AG08395 (cell line): Measurements from ENCODE around the gene UBE2R2.
A peak's percentile ranks its signal among the peaks of the same experiment; 100 is the strongest.
"Not testable (repeated sequence)": the region's sequence is repeated elsewhere in the genome, so short reads cannot be mapped to it uniquely, and the experiment has no call there.

Source experiments
- DNase-seq: peaks from one replicate; pipeline ENCODE4 v3.0.0; 2012; ENCODE audit warnings: mixed read lengths, low spot score

UBE2R2 gene, protein sequence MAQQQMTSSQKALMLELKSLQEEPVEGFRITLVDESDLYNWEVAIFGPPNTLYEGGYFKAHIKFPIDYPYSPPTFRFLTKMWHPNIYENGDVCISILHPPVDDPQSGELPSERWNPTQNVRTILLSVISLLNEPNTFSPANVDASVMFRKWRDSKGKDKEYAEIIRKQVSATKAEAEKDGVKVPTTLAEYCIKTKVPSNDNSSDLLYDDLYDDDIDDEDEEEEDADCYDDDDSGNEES

DNA sequence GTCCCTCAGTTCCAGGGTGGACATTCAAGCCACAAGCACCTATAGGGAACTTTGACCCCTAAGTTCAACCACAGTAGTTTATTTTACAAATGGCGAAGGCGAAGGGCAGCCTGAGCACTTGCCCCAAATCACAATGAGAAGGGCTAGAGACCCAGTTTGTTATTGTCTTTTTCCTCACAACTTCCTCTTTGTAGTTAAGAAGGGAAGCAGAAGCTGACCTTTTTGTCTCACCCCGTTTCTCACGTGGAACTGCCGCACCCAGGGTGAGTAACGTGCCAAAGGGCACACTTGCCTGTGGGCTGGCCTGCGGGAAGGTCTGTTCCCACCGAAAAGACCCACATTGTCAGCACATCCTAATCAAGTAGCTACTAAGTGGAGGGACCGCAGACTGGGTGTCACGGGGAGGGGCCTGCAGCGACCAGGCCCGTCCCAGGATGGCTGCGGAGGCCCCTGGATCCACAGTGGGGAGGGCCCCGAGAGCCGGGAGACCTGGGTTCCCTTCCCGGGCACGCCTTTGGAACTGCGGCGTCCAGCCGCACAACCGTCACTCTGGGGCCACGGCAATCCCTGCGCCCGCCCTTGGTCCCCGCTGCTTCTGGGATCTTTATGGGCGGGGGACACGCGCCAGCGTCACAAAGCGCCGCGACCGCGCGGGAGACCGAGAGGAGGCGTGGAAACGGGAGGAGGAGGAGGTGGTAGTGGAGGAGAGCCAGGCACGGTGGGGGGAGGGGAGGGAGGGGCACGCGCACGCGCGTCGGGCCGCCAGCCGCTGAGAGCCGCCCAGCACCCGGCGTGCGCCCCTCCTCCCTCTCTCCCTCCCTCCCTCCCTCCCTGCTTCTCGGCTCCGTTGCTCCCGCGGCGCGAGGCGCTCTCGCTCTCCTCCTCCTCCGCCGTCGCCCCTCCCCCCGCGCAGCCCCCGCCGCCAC lies at the start of gene UBE2R2:
Gene UBE2R2, plus strand, starts transcription at position 834 of the 926 bp plus-strand sequence. CDS start 598 bp downstream, outside the sequence.
- DNase-seq = peak; percentile 99

DNA sequence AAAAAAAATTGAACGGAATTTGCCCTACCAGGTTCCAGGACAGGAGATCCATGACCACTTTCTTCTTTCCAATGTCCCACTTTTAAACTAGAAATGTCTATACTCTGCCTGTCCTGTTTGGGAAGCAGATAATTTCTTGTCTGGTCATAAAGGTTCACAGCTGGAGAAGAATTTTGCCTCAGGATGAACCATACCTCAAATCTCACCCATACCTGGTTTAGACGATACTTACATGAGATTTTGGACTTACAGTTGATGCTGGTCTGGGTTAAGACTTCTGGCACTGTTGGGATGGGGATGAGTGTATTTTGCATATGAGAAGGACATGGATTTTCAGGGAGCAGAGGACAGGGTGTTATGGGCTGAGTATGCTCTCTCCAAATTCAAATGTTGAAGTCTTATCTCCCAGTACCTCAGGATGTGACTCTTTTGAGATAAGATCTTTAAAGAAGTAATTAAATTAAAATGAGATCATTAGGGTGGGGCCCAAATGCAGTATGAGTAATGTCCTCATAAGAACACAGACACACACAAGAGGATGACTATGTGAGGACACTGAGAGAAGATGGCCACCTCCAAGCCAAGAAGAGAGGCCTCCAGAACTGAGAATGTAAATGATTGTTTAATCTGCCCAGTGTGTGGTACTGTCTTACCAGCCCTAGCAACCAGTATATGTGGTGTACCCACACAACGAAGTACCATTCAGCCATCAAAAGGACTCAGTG lies 46.6 kb upstream of the UBE2R2 start:
- DNase-seq = peak; percentile 18

DNA sequence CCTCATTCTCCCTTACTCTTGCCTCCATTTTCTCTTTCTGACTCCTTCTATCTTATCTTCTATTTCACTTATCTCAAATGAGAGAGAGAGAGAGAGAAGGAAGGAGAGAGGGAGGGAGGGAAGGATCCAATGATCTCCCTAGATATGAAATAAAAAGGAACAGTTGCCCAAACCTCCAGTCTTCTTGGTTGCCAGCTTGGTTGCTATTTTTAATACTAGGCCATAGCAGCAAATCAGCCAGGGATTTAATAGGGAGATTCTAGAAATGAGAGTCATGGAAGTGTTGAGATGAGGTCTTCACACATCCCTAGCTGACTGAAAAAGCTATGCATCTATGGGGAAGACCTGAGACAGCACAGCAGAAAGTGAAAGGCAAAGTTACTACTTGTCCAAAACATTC lies 43.8 kb upstream of the UBE2R2 start:
- DNase-seq = not testable (repeated sequence)

DNA sequence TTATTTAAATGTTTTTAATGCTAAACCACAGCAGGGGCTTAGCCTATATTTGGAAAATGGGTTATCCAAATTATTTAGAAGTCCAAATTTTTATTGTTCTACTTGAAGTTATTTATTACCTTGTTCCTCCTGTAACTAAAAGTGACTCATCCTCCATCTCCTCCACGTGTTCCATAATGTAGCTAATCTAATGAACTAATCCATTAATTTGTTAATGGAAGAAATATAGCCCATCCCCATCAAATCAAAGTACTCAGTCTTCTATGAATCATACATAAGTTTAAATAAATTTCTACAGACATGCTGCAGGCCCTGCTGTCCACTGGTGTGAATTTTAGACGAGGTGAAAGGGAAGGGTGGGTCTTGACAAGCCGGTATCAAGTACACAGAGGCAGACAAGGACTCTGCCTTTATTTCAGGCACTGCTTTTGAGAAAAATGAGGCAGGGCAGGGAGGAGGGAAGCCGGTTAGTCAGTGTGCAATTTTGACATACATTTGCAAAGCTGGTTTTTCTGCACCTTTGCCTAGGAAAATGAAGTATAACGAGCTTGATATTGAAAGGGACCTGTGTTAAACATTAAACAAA lies 42.8 kb upstream of the UBE2R2 start:
- DNase-seq = not testable (repeated sequence)

GRCh38 chr9:33776578-33776977 lies 40.4 kb upstream of the UBE2R2 start:
- no peak for DNase-seq

GRCh38 chr9:33778700-33779351 lies 38.1 kb upstream of the UBE2R2 start:
- peak; percentile 62 for DNase-seq

DNA sequence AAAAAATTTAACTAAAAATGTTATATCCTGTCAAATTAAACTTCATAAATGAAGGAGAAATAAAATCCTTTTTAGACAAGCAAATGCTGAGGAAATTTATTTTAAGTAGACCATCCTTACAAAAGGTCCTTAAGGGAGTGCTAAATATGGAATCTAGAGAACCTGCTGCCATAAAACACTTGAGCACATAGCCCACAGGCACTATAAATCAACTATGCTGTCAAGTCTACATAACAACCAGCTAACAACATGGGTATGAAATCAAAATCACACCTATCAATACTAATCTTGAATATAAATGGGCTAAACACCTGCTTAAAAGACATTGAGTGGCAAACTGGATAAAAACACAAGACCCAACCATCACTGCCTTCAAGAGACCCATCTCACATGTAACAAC lies 36.7 kb upstream of the UBE2R2 start:
- DNase-seq = no peak

DNA sequence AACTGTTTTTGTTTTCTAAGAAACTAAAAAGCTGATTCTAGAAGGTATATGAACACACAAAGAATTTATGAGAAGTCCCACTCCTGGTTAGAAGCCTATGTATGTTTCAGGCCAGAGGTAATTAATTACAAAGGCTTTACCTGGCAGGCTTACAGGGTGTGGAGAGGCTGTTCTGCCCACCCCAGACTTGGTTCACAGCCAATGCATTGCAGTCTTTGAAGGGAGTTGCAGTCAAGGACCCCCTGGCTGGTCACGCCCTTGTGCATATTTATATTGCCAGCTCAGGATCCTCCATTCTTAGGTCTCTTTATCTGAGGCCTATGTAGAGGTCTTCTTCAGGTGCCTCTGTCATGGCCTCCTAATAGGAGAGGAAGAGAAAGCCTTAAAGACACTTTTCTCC lies 35.2 kb upstream of the UBE2R2 start:
- no peak for DNase-seq

GRCh38 chr9:33782395-33783152 lies 34.4 kb upstream of the UBE2R2 start:
- DNase-seq = peak; percentile 17

DNA sequence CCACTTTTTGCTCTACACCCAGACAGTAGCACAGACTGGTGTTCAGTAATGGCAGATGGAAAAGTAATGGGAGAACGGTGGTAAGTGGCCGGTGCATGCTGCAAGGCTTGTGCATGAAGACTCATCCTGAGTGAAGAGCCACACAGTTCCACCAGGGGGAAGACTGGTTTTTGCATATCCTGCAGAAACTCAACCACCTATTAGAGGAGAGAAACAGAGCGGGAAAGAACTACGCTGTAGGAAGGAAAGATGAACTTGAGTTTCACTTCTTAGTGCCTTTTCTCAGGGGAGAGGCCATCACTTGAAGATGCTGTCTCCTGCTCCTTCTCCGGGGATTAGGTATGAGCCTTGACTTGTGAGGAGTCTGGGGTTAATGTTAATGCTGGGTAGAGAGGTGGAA lies 31.0 kb upstream of the UBE2R2 start:
- DNase-seq = peak; percentile 13

- no peak for DNase-seq
Measured at GRCh38 chr9:33786681-33787080, 30.3 kb upstream of the UBE2R2 start.

DNA sequence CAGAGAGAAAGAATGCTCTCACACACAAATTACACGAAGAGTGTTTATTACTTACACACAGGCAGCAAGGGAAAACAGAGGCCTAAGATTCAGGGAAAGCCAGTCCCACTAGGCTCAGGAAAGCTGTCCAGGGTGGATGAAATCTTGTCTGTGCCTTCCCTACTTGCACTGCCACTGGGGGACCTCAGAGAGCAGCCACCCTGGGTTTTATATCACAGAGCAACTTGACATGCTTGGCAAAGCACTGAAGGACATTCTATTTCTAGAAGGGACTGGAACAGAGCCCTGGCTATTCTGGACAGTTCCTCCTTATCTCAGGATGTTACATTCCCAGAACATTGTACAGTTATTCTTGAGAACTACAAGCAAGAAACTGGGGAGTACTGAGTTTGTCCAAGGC lies 29.1 kb upstream of the UBE2R2 start:
- no peak for DNase-seq

GRCh38 chr9:33789429-33789828 lies 27.5 kb upstream of the UBE2R2 start:
- DNase-seq = not testable (repeated sequence)

DNA sequence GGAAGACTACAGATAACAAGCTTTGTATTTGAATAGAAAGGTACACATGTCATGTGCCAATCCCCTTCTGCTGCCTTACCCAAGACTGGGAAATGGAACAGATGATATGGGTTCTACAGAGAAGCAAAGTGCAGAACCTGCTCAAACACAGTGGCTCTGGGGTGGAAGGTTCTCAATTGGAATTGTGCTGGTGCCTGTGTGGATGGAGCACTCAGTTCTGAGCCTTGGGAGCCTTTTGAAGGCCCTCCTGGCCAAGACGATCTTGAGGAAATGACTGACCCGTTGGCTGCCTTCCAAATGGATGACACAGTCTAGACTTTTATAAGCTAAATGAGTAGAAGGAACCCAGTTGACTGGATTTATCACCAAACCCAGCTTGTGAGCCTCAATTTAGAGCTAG lies 25.8 kb upstream of the UBE2R2 start:
- no peak for DNase-seq

GRCh38 chr9:33793496-33793895 lies 23.5 kb upstream of the UBE2R2 start:
- not testable (repeated sequence) for DNase-seq

- no peak for DNase-seq
Measured at GRCh38 chr9:33794560-33794959, 22.4 kb upstream of the UBE2R2 start.

DNA sequence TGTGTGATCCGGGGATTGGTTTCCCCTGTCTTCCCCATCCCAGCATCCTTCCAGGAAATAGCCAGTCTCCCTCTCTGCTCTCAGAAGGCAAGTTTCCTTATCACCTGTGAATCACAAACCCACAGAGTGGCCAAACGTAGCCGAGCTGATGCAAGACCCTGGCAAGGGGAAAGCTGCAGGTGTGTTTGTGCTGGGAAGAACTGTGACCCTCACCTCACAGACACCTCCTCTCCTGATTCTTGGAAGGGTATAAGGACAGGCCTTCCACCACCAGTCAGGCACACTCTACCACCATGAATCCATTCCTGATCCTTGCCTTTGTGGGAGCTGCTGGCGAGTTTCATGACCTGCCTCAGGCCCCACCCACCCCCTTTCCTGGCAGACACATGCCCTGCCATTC lies 21.7 kb upstream of the UBE2R2 start, which contains the start of gene PRSS3:
Gene PRSS3, plus strand, starts transcription at position 281 of the 400 bp plus-strand sequence. Its CDS starts 13 bp downstream, at position 294.
- DNase-seq = no peak

GRCh38 chr9:33795819-33796218 lies 21.1 kb upstream of the UBE2R2 start:
- DNase-seq = no peak

- not testable (repeated sequence) for DNase-seq
Measured at GRCh38 chr9:33796679-33797078, 20.3 kb upstream of the UBE2R2 start.

- no peak for DNase-seq
Measured at GRCh38 chr9:33797837-33798236, 19.1 kb upstream of the UBE2R2 start.

DNA sequence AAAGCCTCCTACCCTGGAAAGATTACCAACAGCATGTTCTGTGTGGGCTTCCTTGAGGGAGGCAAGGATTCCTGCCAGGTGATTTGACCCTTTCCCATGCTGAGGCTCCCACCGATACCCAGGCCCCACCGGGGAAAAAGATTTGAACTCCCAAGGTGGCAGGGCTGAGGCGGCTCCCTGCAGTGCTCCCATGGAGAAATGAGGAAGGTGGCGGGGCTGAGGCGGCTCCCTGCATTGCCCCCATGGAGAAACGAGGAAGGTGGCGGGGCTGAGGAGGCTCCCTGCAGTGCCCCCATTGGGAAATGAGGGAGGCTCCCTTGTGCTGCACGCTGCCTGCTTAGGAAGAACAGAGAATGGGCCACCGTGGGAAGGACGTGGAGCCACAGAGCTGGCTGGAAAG lies 18.4 kb upstream of the UBE2R2 start:
- no peak for DNase-seq
